Left lung (tissue), 14 donors: Measurements from ENCODE around the gene XK. TPM values are rescaled to one million over a fixed set of nuclear protein-coding genes. Genes with fewer than 3 reads are reported as not detected.

Source experiments
- ATAC-seq: fragments of 200-7000 bp; cut with Tn5 transposase; one replicate; pipeline ENCODE4 v1.9.1; 2020; ENCODE audit warnings: moderate library complexity
- DNase-seq, 4 donors: peaks; one replicate each; pipeline ENCODE4 v3.0.0-alpha.2; 2013 to 2020
- H3K27ac ChIP-seq, 2 donors: fragments of 200-600 bp; sonication (generic) in 1 of 2; one replicate each; pipeline versions ENCODE4 v1.5.0 to v1.8.0; 2020 to 2021
- H3K27me3 ChIP-seq, 2 donors: fragments of 200-600 bp; sonication (generic) in 1 of 2; one replicate each; pipeline versions ENCODE4 v1.5.0 to v1.8.0; 2020 to 2021
- H3K36me3 ChIP-seq, 2 donors: fragments of 200-600 bp; sonication (generic) in 1 of 2; one replicate each; pipeline versions ENCODE4 v1.5.0 to v1.8.0; 2020 to 2021
- H3K4me1 ChIP-seq, 2 donors: fragments of 200-600 bp; one replicate each; pipeline ENCODE4 v1.8.0; 2021
- H3K4me3 ChIP-seq, 2 donors: fragments of 200-600 bp; sonication (generic) in 1 of 2; one replicate each; pipeline versions ENCODE4 v1.5.0 to v1.8.0; 2020 to 2021; ENCODE audit warnings: mild to moderate bottlenecking in 1 of 2
- H3K9me3 ChIP-seq, 2 donors: fragments of 200-600 bp; sonication (generic) in 1 of 2; one replicate each; pipeline versions ENCODE4 v1.5.0 to v1.8.0; 2020 to 2021
- CTCF ChIP-seq, 2 donors: fragments of 200-600 bp; sonication (generic) in 1 of 2; IDR thresholded peaks; one replicate each; pipeline versions ENCODE4 v1.5.0 to v1.8.0; 2021; ENCODE audit warnings: antibody characterized with exemption in 2 of 2
- intact Hi-C, 2 donors: fragments of 100-400 bp; cut with DNase I; formaldehyde crosslinking; loops; one replicate each; pipeline versions ENCODE4 v1.11.2 to v1.14.2; 2022
- long read RNA-seq, 12 donors: library from polyadenylated mRNA in 2 of 12; unstranded in 2 of 12; transcript quantifications; one replicate each; pipeline ENCODE4 v2.0.0 and lab custom pipeline, GENCODE V29; 2019 to 2026
- polyA plus RNA-seq, 6 donors: library from polyadenylated mRNA; unstranded; fragments of 120-200 nt; gene quantifications; one replicate each; pipeline ENCODE4 v1.2.1, GENCODE V29; 2013; ENCODE audit not compliant: insufficient read length in 6 of 6
- total RNA-seq, 2 donors: library from RNA; stranded (reverse); fragmentation: NEBNext Ultra II Directional; extraction: Animal tissue kit (Norgen Biotek cat#: 25700); gene quantifications; one replicate each; pipeline ENCODE4 v1.2.1, GENCODE V29; 2021
- donor health status: DM: no; HTN: yes; CAD: no.
- donor health status: DM: no; HTN: no; CAD: no.

XK gene
- total RNA-seq (1 to 10 TPM; 2.5 to 2.9 TPM), polyA plus RNA-seq (1 to 10 TPM; 2.5 to 4.1 (median 2.8) TPM)
- long read RNA-seq, donor 1, full-length matches to known transcripts: 3 of 3 reads
- long read RNA-seq, donor 1, partial matches to known transcripts: 0 of 3 reads
- long read RNA-seq, donor 1, other reads (novel, unspliced or antisense): 0 of 3 reads
- long read RNA-seq, donor 2, full-length matches to known transcripts: 1 of 1 reads
- long read RNA-seq, donor 2, partial matches to known transcripts: 0 of 1 reads
- long read RNA-seq, donor 2, other reads (novel, unspliced or antisense): 0 of 1 reads
- long read RNA-seq, donor 3, full-length matches to known transcripts: 1 of 1 reads
- long read RNA-seq, donor 3, partial matches to known transcripts: 0 of 1 reads
- long read RNA-seq, donor 3, other reads (novel, unspliced or antisense): 0 of 1 reads
- long read RNA-seq, donor 4: 0 reads
- long read RNA-seq, donor 5, full-length matches to known transcripts: 2 of 2 reads
- long read RNA-seq, donor 5, partial matches to known transcripts: 0 of 2 reads
- long read RNA-seq, donor 5, other reads (novel, unspliced or antisense): 0 of 2 reads
- long read RNA-seq, donor 6: 0 reads
- long read RNA-seq, donor 7: 0 reads
- long read RNA-seq, donor 8: 0 reads
- long read RNA-seq, donor 9: 0 reads
- long read RNA-seq, donor 10: 0 reads
- long read RNA-seq, donor 11, full-length matches to known transcripts: 1 of 1 reads
- long read RNA-seq, donor 11, partial matches to known transcripts: 0 of 1 reads
- long read RNA-seq, donor 11, other reads (novel, unspliced or antisense): 0 of 1 reads
- long read RNA-seq, donor 12, full-length matches to known transcripts: 2 of 2 reads
- long read RNA-seq, donor 12, partial matches to known transcripts: 0 of 2 reads
- long read RNA-seq, donor 12, other reads (novel, unspliced or antisense): 0 of 2 reads

GRCh38 chrX:37685381-37686359 lies at the start of gene XK:
Gene XK, plus strand, starts transcription at chrX:37685791. Its CDS starts 171 bp downstream, at chrX:37685962.
- Histone ChIP-seq H3K9me3 (no peaks in the 10 kb centered on the region), H3K4me1 (no peaks in the 10 kb centered on the region), H3K4me3 (peak within 1 kb of the TSS; percentile 23 to 36), H3K27ac (peak within 1 kb of the TSS in 1 of 2 donors; percentile 8), H3K27me3 (peaks cover 0 to 13% of the 10 kb centered on the region in 2 donors), H3K36me3 (no peaks in the 10 kb centered on the region)
- intact Hi-C loops: no loop called here
- ATAC-seq (peak; percentile 88), DNase-seq (peak in 3 of 4 donors; percentile 33 to 84 (median 55))
- no peak for TF ChIP-seq CTCF (IDR thresholded peaks at IDR 0.05)

- no peak for TF ChIP-seq CTCF (IDR thresholded peaks at IDR 0.05)
- no peaks in the 10 kb centered on the region for H3K36me3 ChIP-seq
Observed at GRCh38 chrX:37638047-37638446, 47.5 kb upstream of the XK start.

GRCh38 chrX:37640142-37640541 lies 45.4 kb upstream of the XK start:
- TF ChIP-seq CTCF (IDR thresholded peaks at IDR 0.05): no peak
- no peaks in the 10 kb centered on the region for H3K4me1 ChIP-seq
- no peak for ATAC-seq
- no peak overlapping the region for H3K4me3 ChIP-seq
- no peak for DNase-seq
- no peaks in the 10 kb centered on the region for H3K27me3 ChIP-seq
- intact Hi-C loops: no loop called here
- H3K9me3 ChIP-seq: no peaks in the 10 kb centered on the region
- no peaks in the 10 kb centered on the region for H3K36me3 ChIP-seq
- H3K27ac ChIP-seq: no peak overlapping the region

More at GRCh38 chrX:37638047-37638446, 47.5 kb upstream of the XK start:
- Histone ChIP-seq H3K9me3 (no peaks in the 10 kb centered on the region), H3K4me3 (no peak overlapping the region), H3K4me1 (no peaks in the 10 kb centered on the region), H3K27me3 (no peaks in the 10 kb centered on the region), H3K27ac (no peak overlapping the region)
- DNase-seq: no peak
- intact Hi-C loops: no loop called here
- ATAC-seq: no peak

GRCh38 chrX:37641859-37642258 lies 43.7 kb upstream of the XK start:
- no peak overlapping the region for H3K27ac ChIP-seq
- no peaks in the 10 kb centered on the region for H3K27me3 ChIP-seq
- TF ChIP-seq CTCF (IDR thresholded peaks at IDR 0.05): no peak
- H3K4me3 ChIP-seq: no peak overlapping the region
- H3K9me3 ChIP-seq: no peaks in the 10 kb centered on the region
- DNase-seq (no peak), ATAC-seq (no peak)
- intact Hi-C loops: no loop called here
- H3K36me3 ChIP-seq: no peaks in the 10 kb centered on the region
- H3K4me1 ChIP-seq: no peaks in the 10 kb centered on the region
